HG03520 (cell line): ENCODE data around the gene GABBR1.

ENCODE experiments used
- ATAC-seq: cut with Tn5 transposase; IDR thresholded peaks from one replicate; pipeline ENCODE4 v1.9.1; 2021; ENCODE audit warnings: mild to moderate bottlenecking, moderate library complexity; ENCODE audit not compliant: unreplicated experiment

Gene GABBR1

DNA sequence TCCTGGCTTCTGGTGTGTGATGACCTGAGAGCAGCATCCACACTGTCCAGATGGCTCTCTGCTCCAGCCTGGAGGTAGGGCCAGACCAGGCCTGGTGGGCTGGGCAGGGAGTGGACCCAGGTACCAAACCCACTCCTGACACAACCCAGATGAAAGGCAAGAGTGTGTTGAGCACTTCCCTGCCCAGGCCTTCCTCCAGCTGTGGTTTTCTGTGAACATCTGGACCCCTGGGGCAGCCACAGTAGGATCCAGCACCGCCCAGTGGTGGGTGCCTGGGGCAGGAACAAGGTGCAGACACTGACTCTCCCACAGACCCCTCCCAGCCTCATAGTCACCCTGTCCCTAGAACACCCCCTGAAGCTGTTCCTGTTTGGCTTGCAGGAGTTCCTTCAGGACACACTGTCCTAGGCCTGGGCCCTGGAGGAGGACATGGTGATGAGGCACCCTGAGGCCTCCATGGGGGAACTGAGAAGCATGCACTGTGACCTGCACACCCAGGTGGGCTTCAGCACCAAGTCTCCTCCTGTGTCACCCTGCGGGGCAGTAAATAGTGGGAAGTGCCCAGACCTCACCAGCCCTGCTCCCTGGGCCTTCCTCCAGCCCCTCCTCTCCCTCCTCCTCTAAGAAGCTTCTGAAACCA lies 102.2 kb downstream of the GABBR1 start:
- ATAC-seq = no peak

DNA sequence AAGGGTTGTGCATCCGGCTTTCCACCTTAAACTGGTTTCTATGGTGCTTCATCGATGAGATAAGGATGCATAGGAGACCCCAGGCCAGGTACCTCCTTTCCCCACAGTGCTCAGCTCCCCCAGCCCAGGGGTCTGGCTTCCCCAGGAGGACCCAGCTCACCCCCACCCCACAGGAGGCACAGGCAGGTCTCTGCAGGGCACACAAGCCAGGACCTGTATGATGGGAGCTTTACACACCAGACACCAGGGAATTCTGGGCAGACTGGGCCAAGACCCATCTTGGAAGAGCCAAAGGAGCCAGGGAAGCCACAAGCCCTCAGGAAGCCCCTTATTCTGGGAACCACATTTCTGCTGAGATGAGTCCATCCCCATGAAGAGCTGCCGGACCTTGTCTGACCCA lies 103.0 kb downstream of the GABBR1 start:
- no peak for ATAC-seq

DNA sequence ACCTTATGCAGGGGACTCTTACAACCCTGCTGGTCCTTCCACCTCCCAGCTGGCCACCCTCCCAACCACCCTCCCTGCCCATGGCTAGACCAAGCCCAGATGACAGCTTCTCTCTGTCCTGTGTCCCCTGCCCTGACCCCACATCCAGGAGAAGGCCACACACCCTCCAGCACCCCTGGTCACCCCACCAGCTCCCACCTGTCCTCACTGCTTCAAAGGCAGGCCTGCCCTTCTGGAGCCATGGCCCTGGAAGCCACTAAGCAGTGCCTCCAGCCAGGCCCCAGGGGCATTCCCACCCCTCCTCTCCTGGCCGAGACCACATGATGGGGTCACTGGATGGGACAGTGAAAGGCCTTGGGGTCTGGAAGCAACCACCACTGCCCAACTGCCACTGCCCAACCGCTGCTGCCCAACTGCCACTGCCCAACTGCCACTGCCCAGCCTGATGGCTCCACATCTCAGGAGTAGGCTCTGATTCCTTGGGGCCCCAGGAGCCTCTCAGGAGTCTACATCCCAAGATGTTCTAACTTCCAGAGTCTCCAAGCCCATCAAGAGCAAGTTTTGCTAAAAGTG lies 103.9 kb downstream of the GABBR1 start:
- no peak for ATAC-seq

DNA sequence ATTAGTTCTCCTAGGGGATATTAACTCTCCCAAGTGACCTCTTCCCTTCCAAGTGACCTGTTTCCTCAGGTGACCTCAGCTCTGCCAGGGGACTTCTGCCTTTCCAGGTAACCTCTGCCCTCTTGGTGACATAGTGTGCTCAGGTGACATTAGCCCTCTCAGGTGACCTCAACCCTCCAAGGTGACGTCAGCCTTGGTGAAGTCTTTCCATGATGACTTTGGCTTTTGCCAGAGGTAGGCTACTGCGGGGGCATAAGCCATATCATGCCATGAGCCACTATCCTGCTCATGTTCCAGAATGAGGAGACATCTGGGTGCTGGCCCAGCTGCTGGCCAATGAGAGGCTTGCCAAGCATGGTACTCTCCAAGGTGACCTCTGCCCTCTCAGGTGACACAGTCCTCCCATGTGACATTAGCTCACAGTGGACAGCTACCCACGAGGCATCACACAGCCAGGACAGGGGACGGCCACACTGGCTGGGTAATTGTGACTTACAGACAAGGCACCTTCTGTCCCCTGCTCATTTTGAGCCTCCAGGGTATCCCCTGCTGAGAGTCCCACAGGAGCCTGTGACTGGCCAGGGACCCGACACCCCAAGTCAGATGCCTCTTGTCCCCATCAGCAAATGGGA lies 104.6 kb downstream of the GABBR1 start:
- ATAC-seq = no peak

DNA sequence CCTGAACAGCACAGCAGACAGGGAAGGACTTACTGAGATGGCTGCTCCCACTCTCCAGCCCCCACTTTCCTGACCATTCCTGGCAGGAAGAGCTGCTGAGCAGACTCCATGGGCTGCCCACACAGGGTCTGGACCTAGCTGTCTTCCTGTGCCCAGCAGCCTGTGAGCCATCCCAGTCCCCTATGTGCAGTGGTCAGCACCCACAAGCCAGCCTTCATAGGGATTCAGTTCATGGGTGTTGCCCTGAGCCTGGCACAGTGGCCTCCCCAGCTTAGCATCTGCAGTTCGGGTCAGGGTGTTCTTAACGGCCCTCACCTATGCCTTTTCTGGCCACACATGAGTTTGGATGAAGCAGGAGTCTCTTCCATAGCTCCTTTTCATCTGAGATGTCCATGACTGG lies 105.4 kb downstream of the GABBR1 start:
- ATAC-seq = no peak

DNA sequence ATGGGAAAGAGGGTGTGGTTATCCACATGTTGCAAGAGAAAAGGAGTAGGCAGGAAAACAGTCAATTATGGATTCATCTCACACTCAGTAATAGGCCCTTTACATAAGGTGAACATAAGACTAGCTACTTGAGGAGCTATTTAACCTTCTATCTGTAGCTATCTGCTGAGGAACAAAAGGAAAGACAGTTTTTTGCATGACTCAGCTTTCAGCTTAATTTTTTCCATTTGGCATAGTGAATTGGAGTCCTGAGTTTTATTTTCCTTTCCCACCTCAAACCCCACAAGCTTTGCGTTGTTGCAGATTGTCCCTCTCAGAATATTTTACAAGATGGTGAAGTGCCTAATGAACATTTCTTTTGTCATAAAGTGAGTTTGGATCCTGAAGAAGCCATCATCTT lies 105.9 kb downstream of the GABBR1 start:
- no peak for ATAC-seq

DNA sequence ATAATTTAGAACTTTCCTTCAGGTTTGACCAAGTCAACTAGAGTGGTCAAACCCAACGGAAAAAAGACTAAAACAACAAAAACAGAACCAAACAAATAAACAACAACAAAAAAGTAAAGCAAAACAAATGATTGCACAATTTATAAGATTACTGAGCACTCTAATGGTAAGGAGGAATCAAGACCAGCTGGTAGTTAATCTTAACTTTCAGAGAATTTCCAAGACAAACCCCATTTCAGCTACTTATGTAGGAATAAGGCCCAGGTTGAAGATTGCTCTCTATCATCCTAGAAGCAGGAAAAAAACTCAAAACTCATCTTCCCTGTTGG lies 107.7 kb downstream of the GABBR1 start:
- ATAC-seq = no peak

DNA sequence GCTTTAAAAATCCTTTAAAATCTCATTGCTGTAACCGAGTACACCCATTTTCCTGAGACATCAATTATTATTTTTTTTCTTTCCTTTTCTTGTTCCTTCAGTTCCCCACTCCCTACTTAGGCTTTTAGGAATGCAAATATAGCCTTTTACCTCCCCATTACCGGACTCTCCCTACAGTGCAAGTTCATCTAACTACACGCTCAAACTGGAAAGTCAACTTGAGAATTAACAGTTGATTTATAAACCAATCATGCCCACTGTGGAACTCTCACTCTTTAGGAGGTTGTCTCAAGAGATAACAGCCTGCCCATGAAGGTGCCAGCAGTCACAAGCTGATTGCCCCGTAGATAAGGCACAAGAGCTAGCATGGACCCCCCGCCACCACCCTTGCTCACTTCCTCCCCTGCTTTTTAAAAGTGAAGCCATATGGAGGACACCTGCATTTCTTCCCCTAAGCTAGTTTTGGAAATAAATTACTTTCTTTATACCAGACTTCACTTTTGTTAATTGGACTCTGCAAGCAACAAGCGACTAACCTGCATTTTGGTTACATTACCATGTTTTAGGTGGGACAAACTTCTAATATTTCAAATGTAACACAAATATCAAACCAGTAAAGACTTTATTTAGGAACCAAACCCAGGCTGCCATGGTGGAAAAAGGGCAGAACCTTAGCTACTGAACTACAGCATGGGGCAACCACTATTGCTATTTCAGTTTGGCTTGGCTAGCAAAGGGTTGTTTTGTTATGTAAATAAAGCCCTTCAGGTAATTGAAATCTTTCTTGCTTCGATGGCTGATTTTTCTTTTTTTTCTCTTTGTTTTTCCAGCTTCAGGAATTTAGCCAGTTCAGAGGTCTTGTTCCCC lies 108.3 kb downstream of the GABBR1 start:
- ATAC-seq = no peak

DNA sequence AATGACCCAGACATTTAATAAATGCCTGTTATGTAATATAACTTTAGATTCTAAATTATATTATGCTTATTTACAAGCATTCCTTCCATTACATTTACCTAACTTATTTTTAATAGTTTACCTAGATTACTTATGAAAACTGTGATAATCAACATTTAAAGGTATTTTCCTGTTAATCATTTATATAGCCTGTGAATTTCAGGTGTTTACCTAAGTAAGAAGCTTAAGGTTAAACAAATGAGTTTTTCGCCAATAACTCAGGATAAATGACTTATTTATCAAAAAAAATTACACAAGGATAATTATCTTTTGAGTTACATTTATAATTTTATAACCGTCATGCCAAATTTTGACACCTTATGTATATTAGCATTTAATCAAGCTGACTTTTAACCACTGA lies 108.9 kb downstream of the GABBR1 start:
- no peak for ATAC-seq

DNA sequence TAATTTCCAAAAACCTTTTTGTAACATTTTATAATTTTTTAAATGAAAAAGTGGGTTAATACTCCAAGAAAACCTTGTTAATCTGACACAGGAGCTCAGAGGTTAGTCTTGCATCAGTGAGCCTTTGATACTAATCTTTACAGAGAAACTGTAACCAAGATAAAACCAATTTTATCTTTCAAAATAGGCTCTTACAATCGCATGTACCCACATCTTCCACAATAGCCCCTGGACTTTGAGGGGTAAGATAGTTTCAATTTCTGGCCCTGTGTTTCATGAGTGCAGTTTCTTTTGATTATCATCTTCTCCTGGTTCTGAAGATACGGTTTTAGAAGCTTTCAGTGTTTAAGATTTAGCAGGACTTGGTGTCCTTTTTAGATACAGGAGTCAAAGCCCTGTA lies 110.8 kb downstream of the GABBR1 start:
- no peak for ATAC-seq

DNA sequence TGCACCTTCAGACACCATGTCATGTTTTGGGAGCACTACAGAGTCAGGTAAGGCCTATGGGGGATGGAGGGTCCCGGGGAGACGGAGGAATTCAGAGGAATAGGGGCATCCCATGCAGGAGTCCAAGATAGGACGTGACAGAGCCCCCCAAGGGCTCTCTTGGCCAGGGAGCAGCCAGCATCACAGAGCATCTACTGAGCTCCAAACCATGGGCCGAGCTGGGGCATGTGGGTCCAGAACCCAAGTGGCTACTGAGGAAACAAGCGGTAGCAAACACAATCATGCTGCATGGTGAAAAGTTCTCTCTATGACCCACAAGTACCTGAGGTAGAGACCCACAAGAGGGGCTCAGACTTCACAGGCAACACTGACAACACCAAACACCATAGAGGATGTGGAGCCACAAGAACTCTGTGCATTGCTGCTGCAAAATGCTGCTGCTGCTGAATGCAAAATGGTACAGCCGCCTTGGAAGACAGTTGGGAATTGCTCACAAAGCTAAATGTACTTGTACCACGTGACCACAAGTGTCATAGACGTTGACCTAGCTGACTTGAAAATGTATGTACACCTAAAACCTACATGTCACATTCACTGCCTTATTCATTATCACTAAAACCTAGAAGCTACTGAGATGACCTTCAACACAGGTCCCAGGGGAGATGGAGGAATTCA lies 111.8 kb downstream of the GABBR1 start:
- ATAC-seq = no peak

DNA sequence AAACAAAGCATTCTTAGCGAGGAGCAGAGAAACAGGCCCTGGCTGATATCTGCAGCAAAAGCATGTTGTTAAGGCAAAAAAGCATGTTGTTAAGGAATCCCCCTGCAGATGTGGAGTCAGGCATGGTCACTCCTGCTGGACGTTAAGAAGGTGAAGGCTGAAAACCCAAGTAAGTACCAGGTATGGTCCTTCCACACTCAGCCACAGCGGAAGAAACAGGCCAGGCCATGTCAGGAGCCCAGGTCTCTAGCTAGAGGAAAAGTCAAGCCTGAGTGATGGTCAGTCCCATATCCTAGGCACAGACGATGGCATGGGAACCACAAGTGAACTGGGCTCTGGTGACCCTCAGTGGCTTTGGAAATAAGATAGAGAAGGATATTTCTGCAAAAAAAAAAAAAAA lies 112.8 kb downstream of the GABBR1 start:
- no peak for ATAC-seq

DNA sequence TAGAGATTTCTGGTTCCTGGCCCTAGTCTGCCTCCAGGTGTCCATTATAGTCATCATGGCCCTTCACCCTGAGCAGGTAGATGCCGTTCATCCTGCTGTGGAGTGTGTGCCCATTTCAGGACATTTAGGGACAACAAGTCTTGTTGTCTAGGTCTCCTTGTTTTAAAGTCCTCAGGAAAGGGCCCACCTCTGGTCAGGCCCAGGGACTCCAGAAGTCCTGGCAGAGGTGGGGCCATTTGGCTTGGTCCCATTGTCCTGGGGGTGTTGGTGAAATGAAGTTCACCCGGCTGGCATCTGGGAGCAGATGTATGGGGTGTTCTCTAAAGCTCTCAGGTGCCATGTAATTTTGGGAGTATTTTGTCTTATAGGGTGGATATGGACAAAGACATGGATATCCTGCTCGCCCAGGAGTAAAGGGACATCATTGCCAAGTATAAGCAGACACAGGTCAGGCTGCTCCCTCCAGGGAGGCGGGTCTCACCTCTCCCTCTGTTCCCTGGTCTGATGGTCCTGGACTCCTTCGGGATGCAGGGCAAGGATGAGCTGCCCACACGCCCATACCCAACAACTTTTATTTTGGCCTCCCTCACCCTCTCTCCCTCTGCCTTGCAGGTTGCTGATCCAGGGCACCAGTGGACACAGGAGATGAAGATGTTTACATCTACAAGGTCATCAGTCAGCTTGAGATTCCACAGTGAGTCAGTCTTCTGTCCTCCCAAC lies 113.5 kb downstream of the GABBR1 start:
- no peak for ATAC-seq

DNA sequence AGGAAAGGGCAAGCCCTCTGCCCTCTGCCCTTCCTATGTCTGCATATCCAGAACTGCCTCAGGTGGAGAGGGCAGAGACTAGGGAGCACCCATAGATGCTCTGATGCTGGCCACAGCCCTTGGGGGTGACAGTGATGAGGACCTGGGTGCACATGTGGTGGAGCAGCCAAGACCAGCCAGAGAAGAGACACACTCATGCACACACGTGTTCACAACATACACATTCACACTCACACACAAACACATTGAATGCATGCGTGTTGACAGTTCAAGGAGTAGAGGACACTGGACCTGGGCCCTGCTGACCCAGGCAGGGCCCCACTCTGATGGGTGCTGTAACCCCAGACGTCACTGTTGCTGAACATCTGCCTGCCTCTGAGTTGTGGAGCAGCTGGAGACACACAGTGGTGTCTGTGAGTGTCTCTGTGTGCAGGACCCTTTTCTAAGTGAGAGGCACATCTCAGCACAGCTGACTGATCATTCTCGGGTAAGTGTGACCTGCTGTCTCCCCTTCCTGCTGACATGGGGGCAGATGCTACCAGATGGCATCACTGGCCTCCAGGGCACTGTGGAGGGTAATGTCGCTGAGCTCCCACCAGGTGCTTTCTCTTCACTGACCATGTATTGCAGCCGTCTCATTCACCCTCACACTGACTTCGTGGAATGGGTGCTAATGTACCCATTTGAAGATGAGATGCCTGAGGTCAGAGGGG lies 115.1 kb downstream of the GABBR1 start:
- no peak for ATAC-seq

DNA sequence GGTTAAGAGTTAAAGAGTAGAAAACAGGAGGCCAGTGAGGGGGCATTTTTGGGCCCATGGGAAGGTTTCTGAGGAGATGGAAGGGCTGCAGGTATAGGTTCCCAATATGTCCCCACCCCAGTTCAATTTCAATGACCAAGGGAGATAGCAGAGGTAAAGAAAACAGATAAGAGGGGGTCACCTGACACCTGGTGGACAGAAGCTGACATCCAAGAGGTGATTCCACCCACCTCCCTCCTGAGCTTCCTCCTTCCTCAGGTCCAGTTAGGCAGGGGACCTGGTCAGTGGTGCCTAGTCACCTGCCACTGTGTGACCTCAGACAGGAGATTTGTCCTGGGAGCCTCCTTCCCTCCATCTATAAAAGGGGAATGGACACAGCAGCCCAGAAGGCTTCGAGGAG lies 115.7 kb downstream of the GABBR1 start:
- no peak for ATAC-seq

DNA sequence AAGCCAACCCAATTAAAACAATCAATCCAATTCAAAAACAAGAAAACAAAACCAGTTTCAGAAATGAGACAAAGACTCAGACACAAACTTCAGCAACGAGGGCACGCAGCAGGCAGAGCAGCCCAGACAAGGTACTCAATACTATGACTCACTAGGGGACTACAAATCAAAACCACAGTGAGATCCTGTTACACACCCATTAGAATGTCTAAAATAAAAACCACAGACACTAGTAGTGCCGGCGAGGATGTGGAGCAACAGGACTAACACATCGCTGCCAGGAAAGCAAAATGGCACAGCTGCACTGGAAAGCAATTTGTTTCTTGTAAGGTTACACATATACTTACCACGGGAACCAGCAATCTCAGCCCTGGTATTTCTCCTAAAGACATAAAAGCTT lies 116.9 kb downstream of the GABBR1 start:
- ATAC-seq = no peak

DNA sequence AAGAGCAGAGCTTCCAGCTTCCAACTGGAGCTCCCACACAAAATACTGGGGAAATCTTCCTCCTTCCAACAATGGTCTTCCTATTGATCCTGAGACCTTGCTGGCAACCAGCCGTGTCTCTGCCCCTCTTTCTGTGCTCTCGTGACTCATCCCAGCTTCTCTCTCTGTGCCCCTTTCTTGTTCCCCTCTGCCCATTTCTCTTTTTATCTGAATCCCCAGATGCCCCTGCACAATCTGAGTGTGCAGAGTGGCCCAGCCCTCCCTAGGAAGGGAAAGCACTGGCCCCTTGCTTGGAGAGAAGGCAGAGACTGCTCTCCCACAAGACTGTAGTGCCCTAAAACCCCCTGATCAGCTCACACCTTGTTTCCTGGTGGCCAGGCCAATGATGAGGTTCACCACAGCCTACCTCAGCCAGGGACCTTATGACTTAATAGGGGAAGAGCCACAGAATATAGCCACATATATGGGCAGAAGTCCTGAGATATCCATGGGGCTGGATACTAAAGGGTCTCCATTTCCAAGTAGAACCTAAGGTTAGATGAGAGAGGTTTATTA lies 122.2 kb downstream of the GABBR1 start:
- no peak for ATAC-seq

DNA sequence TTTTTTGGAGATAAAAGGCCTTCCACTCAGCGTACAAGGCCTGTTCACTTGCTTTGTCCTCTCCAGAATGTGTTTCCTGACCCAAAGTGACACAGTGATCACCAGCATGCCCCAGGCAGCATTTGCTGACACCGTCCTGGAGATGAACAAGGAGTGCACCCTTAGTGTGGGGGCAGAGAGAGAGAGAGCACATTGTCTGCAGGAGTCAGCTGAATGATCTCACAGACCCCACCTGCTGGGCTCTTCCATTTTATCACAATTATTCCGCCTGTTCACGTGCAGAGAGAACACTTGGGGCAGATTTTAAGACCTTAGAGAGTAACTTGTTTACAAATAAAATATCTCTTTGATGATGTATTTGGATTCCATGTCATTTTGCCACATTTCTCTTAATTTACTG lies 122.8 kb downstream of the GABBR1 start:
- no peak for ATAC-seq
